Activated B cell treated with CpG ODN at 0.5 μM for 24 hours (primary cell): Measurements from ENCODE around the gene MMEL1. TPM values are rescaled to one million over a fixed set of nuclear protein-coding genes. Genes with fewer than 3 reads are reported as not detected.

Experiments used
- ATAC-seq: fragments of 200-7000 bp; cut with Tn5 transposase; one replicate; pipeline ENCODE4 v1.10.0; 2021; ENCODE audit warnings: low read depth, mild to moderate bottlenecking, moderate library complexity
- CTCF ChIA-PET: fragments of 350-600 bp; sonication (Branson Sonifier 250); formaldehyde crosslinking; loops from one replicate; lab custom pipeline; 2021; ENCODE audit warnings: antibody characterized with exemption; lab: Charles Lee
- POLR2A ChIA-PET: fragments of 350-600 bp; sonication (Branson Sonifier 250); formaldehyde crosslinking; loops from one replicate; lab custom pipeline; 2021; ENCODE audit warnings: antibody characterized with exemption; lab: Charles Lee
- DNase-seq: peaks from one replicate; pipeline ENCODE4 v3.0.0; 2022
- H3K27ac Mint-ChIP-seq: one replicate; pipeline ENCODE4 v1.8.0; 2020; ENCODE audit warnings: mixed read lengths
- H3K27me3 Mint-ChIP-seq: one replicate; pipeline ENCODE4 v1.8.0; 2021; ENCODE audit warnings: mixed read lengths
- H3K36me3 Mint-ChIP-seq: one replicate; pipeline ENCODE4 v1.8.0; 2021; ENCODE audit warnings: low read depth, mixed read lengths
- H3K4me1 Mint-ChIP-seq: one replicate; pipeline ENCODE4 v1.8.0; 2021; ENCODE audit warnings: mixed read lengths
- H3K4me3 Mint-ChIP-seq: one replicate; pipeline ENCODE4 v1.8.0; 2020; ENCODE audit warnings: mild to moderate bottlenecking, mixed read lengths
- H3K9me3 Mint-ChIP-seq: one replicate; pipeline ENCODE4 v1.8.0; 2020; ENCODE audit warnings: mixed read lengths
- CTCF ChIP-seq: fragments of 200-600 bp; IDR thresholded peaks from one replicate; pipeline ENCODE4 v1.8.0; 2022; ENCODE audit warnings: antibody characterized with exemption, mild to moderate bottlenecking
- intact Hi-C: fragments of 100-400 bp; cut with micrococcal nuclease; formaldehyde crosslinking; loops from one replicate; pipeline ENCODE4 v1.15.1; 2024
- total RNA-seq: library from RNA; stranded (reverse); gene quantifications from 2 replicates; pipeline ENCODE4 v1.2.3, GENCODE V29; 2022

MMEL1 gene
- total RNA-seq, 1 donor from 2014 or later, result not detected

- ChIA-PET CTCF (no interaction called here), POLR2A (interaction anchor here (0.9 kb wide), 1 partner anchor 9 kb away, joined by 3 read pairs; no protein-coding TSS in a partner anchor)
- H3K9me3 Mint-ChIP-seq, result peaks cover 3% of the 10 kb centered on the region
- no peak overlapping the region for H3K4me3 Mint-ChIP-seq
- TF ChIP-seq CTCF, result no peak
- H3K27me3 Mint-ChIP-seq, result peaks cover 9% of the 10 kb centered on the region
- no peaks in the 10 kb centered on the region for H3K4me1 Mint-ChIP-seq
- ATAC-seq (no peak), DNase-seq (peak; percentile 9)
- no peaks in the 10 kb centered on the region for H3K36me3 Mint-ChIP-seq
- intact Hi-C loops, result no loop called here
- no peak overlapping the region for H3K27ac Mint-ChIP-seq
Measured at GRCh38 chr1:2594001-2594640, 38.7 kb downstream of the MMEL1 start.

GRCh38 chr1:2593251-2593878 is 39.5 kb downstream of the MMEL1 start:
- intact Hi-C loops, result no loop called here
- DNase-seq (peak; percentile 9), ATAC-seq (no peak)
- H3K27ac Mint-ChIP-seq, result no peak overlapping the region
- H3K36me3 Mint-ChIP-seq, result no peaks in the 10 kb centered on the region
- no peak for TF ChIP-seq CTCF
- ChIA-PET CTCF (no interaction called here), POLR2A (no interaction called here)
- no peaks in the 10 kb centered on the region for H3K9me3 Mint-ChIP-seq
- H3K27me3 Mint-ChIP-seq, result peaks cover 7% of the 10 kb centered on the region
- H3K4me1 Mint-ChIP-seq, result no peaks in the 10 kb centered on the region
- H3K4me3 Mint-ChIP-seq, result no peak overlapping the region

GRCh38 chr1:2592672-2593071 is 40.1 kb downstream of the MMEL1 start:
- no peaks in the 10 kb centered on the region for H3K9me3 Mint-ChIP-seq
- no peak overlapping the region for H3K4me3 Mint-ChIP-seq
- ChIA-PET CTCF (no interaction called here), POLR2A (no interaction called here)
- no peak for TF ChIP-seq CTCF
- no peaks in the 10 kb centered on the region for H3K36me3 Mint-ChIP-seq
- H3K4me1 Mint-ChIP-seq, result peaks cover 2% of the 10 kb centered on the region
- intact Hi-C loops, result no loop called here
- H3K27me3 Mint-ChIP-seq, result peaks cover 3% of the 10 kb centered on the region
- H3K27ac Mint-ChIP-seq, result no peak overlapping the region
- ATAC-seq, result no peak
- DNase-seq, result peak; percentile 8

- H3K4me3 Mint-ChIP-seq, result no peak overlapping the region
- ChIA-PET POLR2A (no interaction called here), CTCF (no interaction called here)
- intact Hi-C loops, result no loop called here
- ATAC-seq (no peak), DNase-seq (no peak)
- no peak overlapping the region for H3K27ac Mint-ChIP-seq
- TF ChIP-seq CTCF, result no peak
- H3K4me1 Mint-ChIP-seq, result peaks cover 7% of the 10 kb centered on the region
- no peaks in the 10 kb centered on the region for H3K27me3 Mint-ChIP-seq
- H3K9me3 Mint-ChIP-seq, result no peaks in the 10 kb centered on the region
- H3K36me3 Mint-ChIP-seq, result no peaks in the 10 kb centered on the region
Measured at GRCh38 chr1:2591581-2592261, 41.1 kb downstream of the MMEL1 start.

- Mint-ChIP-seq H3K27me3 (no peaks in the 10 kb centered on the region), H3K9me3 (no peaks in the 10 kb centered on the region), H3K27ac (no peak overlapping the region), H3K36me3 (peaks cover 2% of the 10 kb centered on the region), H3K4me3 (no peak overlapping the region), H3K4me1 (peaks cover 7% of the 10 kb centered on the region)
- POLR2A ChIA-PET, result no interaction called here
- CTCF ChIA-PET, result no interaction called here
- DNase-seq (no peak), ATAC-seq (no peak)
- TF ChIP-seq CTCF, result no peak
- intact Hi-C loops, result no loop called here
Measured at GRCh38 chr1:2591233-2591580, 41.6 kb downstream of the MMEL1 start.
